T-cell (primary cell): ENCODE data around the gene FARSA. TPM values are rescaled to one million over a fixed set of nuclear protein-coding genes. Genes with fewer than 3 reads are reported as not detected.

ENCODE experiments used
- total RNA-seq, 35 experiments: library from RNA in 6 of 35; stranded (reverse) in 6 of 35; fragments of 120-200 nt in 1 of 35; gene quantifications; one replicate each; pipeline versions ENCODE4 v1.2.1 to v1.2.4 and lab custom pipeline; 2013 to 2026

The FARSA gene
- total RNA-seq, 5 donors from 2014 or later (not counting 1 experiment from before 2014, with no cell fraction given), result 28.3 to 86.2 (median 73.4) TPM

Other genes starting within 250 kb of the FARSA start
- not detected for gene GNG14, start 245.7 kb downstream of the FARSA start, total RNA-seq
- 1 to 10 TPM; 3.4 to 6.2 (median 4.7) TPM for gene FBXW9, start 237.1 kb downstream of the FARSA start, total RNA-seq
- gene TNPO2, start 209.8 kb downstream of the FARSA start, total RNA-seq, result 10 to 100 TPM; 53.7 to 78.8 (median 62.6) TPM
- gene TRIR, start 199.0 kb downstream of the FARSA start, total RNA-seq, result 100 to 1,000 TPM; 167 to 256 (median 254) TPM
- 10 to 100 TPM; 24.6 to 39.3 (median 34.1) TPM for gene GET3, start 196.2 kb downstream of the FARSA start, total RNA-seq
- gene BEST2, start 181.9 kb downstream of the FARSA start, total RNA-seq, result under 1 TPM in 1 of 5 donors, not detected in 4; 0.16 TPM
- 10 to 100 TPM; 19.7 to 26.6 (median 22.8) TPM for gene HOOK2, start 158.2 kb downstream of the FARSA start, total RNA-seq
- 1,000 to 10,000 TPM in 2 of 5 donors, 100 to 1,000 TPM in 3; 117 to 2,289 (median 138) TPM for gene JUNB, start 142.2 kb downstream of the FARSA start, total RNA-seq
- 100 to 1,000 TPM in 3 of 5 donors, 10 to 100 TPM in 2; 94.5 to 150 (median 134) TPM for gene PRDX2, start 131.9 kb downstream of the FARSA start, total RNA-seq
- 1 to 10 TPM in 1 of 5 donors, under 1 TPM in 3, not detected in 1; 0.63 to 2.4 (median 0.97) TPM for gene THSD8, start 131.6 kb downstream of the FARSA start, total RNA-seq
- gene RNASEH2A, start 127.1 kb downstream of the FARSA start, total RNA-seq, result 10 to 100 TPM in 3 of 5 donors, 1 to 10 TPM in 2; 4.7 to 18.0 (median 15.0) TPM
- not detected for gene RTBDN, start 99.1 kb downstream of the FARSA start, total RNA-seq
- gene MAST1, start 95.2 kb downstream of the FARSA start, total RNA-seq, result under 1 TPM; 0.29 to 0.75 (median 0.43) TPM
- gene DNASE2, start 52.3 kb downstream of the FARSA start, total RNA-seq, result 10 to 100 TPM; 13.4 to 32.1 (median 26.5) TPM
- gene KLF1, start 46.5 kb downstream of the FARSA start, total RNA-seq, result under 1 TPM in 3 of 5 donors, not detected in 2; 0.36 to 0.67 (median 0.38) TPM
- 10 to 100 TPM; 39.8 to 68.7 (median 60.0) TPM for gene GCDH, start 42.6 kb downstream of the FARSA start, total RNA-seq
- gene SYCE2, start 14.4 kb downstream of the FARSA start, total RNA-seq, result 1 to 10 TPM in 2 of 5 donors, not detected in 3; 2.5 to 2.8 TPM
- 100 to 1,000 TPM; 429 to 530 (median 501) TPM for gene CALR, start 4.9 kb upstream of the FARSA start, total RNA-seq
- gene RAD23A, start 12.2 kb upstream of the FARSA start, total RNA-seq, result 100 to 1,000 TPM in 3 of 5 donors, 10 to 100 TPM in 2; 82.0 to 116 (median 104) TPM
- 10 to 100 TPM in 3 of 5 donors, 1 to 10 TPM in 2; 6.2 to 22.6 (median 20.1) TPM for gene GADD45GIP1, start 23.5 kb upstream of the FARSA start, total RNA-seq
- gene DAND5, start 35.9 kb upstream of the FARSA start, total RNA-seq, result not detected
- gene NFIX, start 61.8 kb upstream of the FARSA start, total RNA-seq, result 1 to 10 TPM; 3.9 to 6.6 (median 6.3) TPM
- gene LYL1, start 169.1 kb upstream of the FARSA start, total RNA-seq, result 10 to 100 TPM in 3 of 5 donors, 1 to 10 TPM in 2; 3.4 to 20.6 (median 15.4) TPM
- 100 to 1,000 TPM in 2 of 5 donors, 10 to 100 TPM in 3; 68.9 to 121 (median 95.6) TPM for gene TRMT1, start 183.0 kb upstream of the FARSA start, total RNA-seq
- gene NACC1, start 184.6 kb upstream of the FARSA start, total RNA-seq, result 10 to 100 TPM; 23.8 to 44.9 (median 38.1) TPM
- 10 to 100 TPM; 43.8 to 89.6 (median 67.3) TPM for gene STX10, start 216.7 kb upstream of the FARSA start, total RNA-seq
- gene IER2, start 216.7 kb upstream of the FARSA start, total RNA-seq, result 100 to 1,000 TPM; 165 to 413 (median 196) TPM